Astrocyte (in vitro differentiated cells and primary cell): ENCODE results near the gene PRSS53. TPM values are rescaled to one million over a fixed set of nuclear protein-coding genes. Genes with fewer than 3 reads are reported as not detected.

Source experiments
- DNase-seq: peaks from one replicate; pipeline ENCODE4 v3.0.0-alpha.2; 2010; ENCODE audit warnings: low read depth
- FAIRE-seq: peaks from 2 replicates; lab custom pipeline; 2011; peaks lifted over from hg19 to GRCh38; lab: Jason Lieb, UNC
- H2AFZ ChIP-seq: 2 replicates; pipeline ENCODE4 v1.6.0; 2012; ENCODE audit warnings: low read depth, low read length, inconsistent platforms
- H3K27ac ChIP-seq: 2 replicates; pipeline ENCODE4 v1.5.1; 2011; ENCODE audit warnings: low read depth, low read length, inconsistent platforms
- H3K27me3 ChIP-seq: 2 replicates; pipeline ENCODE4 v1.6.0; 2011; ENCODE audit warnings: low read length, inconsistent platforms; ENCODE audit not compliant: insufficient read depth
- H3K36me3 ChIP-seq: 2 replicates; pipeline ENCODE4 v1.5.1; 2011; ENCODE audit warnings: low read length, inconsistent platforms; ENCODE audit not compliant: insufficient read depth
- H3K4me1 ChIP-seq: 2 replicates; pipeline ENCODE4 v1.5.1; 2011; ENCODE audit warnings: low read length, inconsistent platforms; ENCODE audit not compliant: insufficient read depth
- H3K4me2 ChIP-seq: 2 replicates; pipeline ENCODE4 v1.6.0; 2012; ENCODE audit warnings: low read length, inconsistent platforms
- H3K4me3 ChIP-seq: 2 replicates; pipeline ENCODE4 v1.5.1; 2011; ENCODE audit warnings: low read depth, mild to moderate bottlenecking, low read length, inconsistent platforms; ENCODE audit not compliant: insufficient read depth
- H3K79me2 ChIP-seq: 2 replicates; pipeline ENCODE4 v1.6.0; 2012; ENCODE audit warnings: mild to moderate bottlenecking, low read length, inconsistent platforms; ENCODE audit not compliant: insufficient read depth
- H3K9ac ChIP-seq: 2 replicates; pipeline ENCODE4 v1.6.0; 2012; ENCODE audit warnings: mild to moderate bottlenecking, low read length, inconsistent platforms
- H3K9me3 ChIP-seq: 2 replicates; pipeline ENCODE4 v1.5.1; 2012; ENCODE audit warnings: low read depth, mild to moderate bottlenecking, low read length, inconsistent platforms; ENCODE audit not compliant: insufficient read depth
- H4K20me1 ChIP-seq: 2 replicates; pipeline ENCODE4 v1.6.0; 2012; ENCODE audit warnings: low read length, inconsistent platforms; ENCODE audit not compliant: insufficient read depth
- H3K27ac Mint-ChIP-seq: one replicate; pipeline ENCODE4 v1.8.0; 2021; ENCODE audit warnings: mild to moderate bottlenecking, mixed read lengths; ENCODE audit not compliant: unreplicated experiment
- H3K27me3 Mint-ChIP-seq: one replicate; pipeline ENCODE4 v1.8.0; 2021; ENCODE audit warnings: low read depth, mixed read lengths; ENCODE audit not compliant: unreplicated experiment
- H3K36me3 Mint-ChIP-seq: one replicate; pipeline ENCODE4 v1.8.0; 2021; ENCODE audit warnings: low read depth, mixed read lengths; ENCODE audit not compliant: unreplicated experiment
- H3K4me1 Mint-ChIP-seq: one replicate; pipeline ENCODE4 v1.8.0; 2021; ENCODE audit warnings: low read depth, mixed read lengths; ENCODE audit not compliant: unreplicated experiment
- H3K4me3 Mint-ChIP-seq: one replicate; pipeline ENCODE4 v1.8.0; 2021; ENCODE audit warnings: mild to moderate bottlenecking, moderate library complexity, mixed read lengths; ENCODE audit not compliant: unreplicated experiment
- H3K9me3 Mint-ChIP-seq: one replicate; pipeline ENCODE4 v1.8.0; 2021; ENCODE audit warnings: mild to moderate bottlenecking, mixed read lengths; ENCODE audit not compliant: unreplicated experiment
- EZH2 ChIP-seq: IDR thresholded peaks from 2 replicates; pipeline ENCODE4 v1.6.1; 2012; ENCODE audit warnings: mild to moderate bottlenecking, low read length, inconsistent platforms; ENCODE audit not compliant: insufficient read depth
- total RNA-seq: library from RNA; stranded (reverse); gene quantifications from 2 replicates; pipeline ENCODE4 v1.2.1, GENCODE V29; 2021
- TF ChIP-seq, protein P1 (sequence below): IDR thresholded peaks from 2 replicates; pipeline ENCODE4 v1.5.1; 2011; ENCODE audit warnings: low read depth, mild to moderate bottlenecking, inconsistent platforms, low read length, moderate library complexity; ENCODE audit not compliant: insufficient read depth

PRSS53 gene
- total RNA-seq, 1 donor from 2014 or later: 7.1 TPM

DNA sequence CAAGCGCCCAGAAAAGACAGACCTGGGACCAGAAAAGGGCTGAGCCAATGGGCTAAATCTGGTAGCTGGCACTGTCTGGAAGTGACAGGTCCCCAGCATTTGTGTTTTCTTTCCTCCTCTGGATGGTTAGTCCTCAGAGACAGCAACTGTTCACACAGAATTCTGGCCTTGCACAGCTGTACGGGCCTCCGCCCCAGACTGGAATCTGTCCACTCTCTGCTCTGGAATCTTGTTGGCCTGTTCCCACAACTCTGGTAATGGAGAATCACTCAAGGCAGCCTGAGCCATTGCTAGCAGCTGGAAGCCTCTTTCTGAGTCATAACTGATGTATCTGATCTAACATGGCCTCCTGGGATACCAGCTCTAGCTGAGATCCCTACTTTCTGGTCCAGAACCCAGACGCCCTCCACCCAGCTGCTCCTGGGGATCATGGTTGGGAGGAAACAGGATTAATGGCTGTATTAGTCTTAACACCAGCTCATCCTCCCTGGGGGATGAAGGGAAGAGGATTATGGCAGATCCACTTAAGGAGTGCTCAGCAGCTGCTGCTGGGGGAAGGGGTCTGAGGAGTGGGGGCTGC lies 23.8 kb downstream of the PRSS53 start:
- peak overlapping the region; percentile 93 for H3K27ac ChIP-seq
- peaks cover 16% of the 10 kb centered on the region for H3K36me3 ChIP-seq
- H3K4me2 ChIP-seq: peak overlapping the region; percentile 79
- no peaks in the 10 kb centered on the region for H3K9me3 Mint-ChIP-seq
- H3K27ac Mint-ChIP-seq: peak overlapping the region; percentile 100
- H3K4me1 ChIP-seq: peaks cover 19% of the 10 kb centered on the region
- H3K4me3 ChIP-seq: no peak overlapping the region
- H4K20me1 ChIP-seq: peaks cover 5% of the 10 kb centered on the region
- no peaks in the 10 kb centered on the region for H3K27me3 ChIP-seq
- H3K4me1 Mint-ChIP-seq: peaks cover 16% of the 10 kb centered on the region
- no peaks in the 10 kb centered on the region for H3K9me3 ChIP-seq
- H3K9ac ChIP-seq: peak overlapping the region; percentile 75
- TF ChIP-seq EZH2: no peak
- TF ChIP-seq, protein P1, sequence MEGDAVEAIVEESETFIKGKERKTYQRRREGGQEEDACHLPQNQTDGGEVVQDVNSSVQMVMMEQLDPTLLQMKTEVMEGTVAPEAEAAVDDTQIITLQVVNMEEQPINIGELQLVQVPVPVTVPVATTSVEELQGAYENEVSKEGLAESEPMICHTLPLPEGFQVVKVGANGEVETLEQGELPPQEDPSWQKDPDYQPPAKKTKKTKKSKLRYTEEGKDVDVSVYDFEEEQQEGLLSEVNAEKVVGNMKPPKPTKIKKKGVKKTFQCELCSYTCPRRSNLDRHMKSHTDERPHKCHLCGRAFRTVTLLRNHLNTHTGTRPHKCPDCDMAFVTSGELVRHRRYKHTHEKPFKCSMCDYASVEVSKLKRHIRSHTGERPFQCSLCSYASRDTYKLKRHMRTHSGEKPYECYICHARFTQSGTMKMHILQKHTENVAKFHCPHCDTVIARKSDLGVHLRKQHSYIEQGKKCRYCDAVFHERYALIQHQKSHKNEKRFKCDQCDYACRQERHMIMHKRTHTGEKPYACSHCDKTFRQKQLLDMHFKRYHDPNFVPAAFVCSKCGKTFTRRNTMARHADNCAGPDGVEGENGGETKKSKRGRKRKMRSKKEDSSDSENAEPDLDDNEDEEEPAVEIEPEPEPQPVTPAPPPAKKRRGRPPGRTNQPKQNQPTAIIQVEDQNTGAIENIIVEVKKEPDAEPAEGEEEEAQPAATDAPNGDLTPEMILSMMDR: no peak
- FAIRE-seq (peak; percentile 87), DNase-seq (peak; percentile 94)
- peaks cover 22% of the 10 kb centered on the region for H3K36me3 Mint-ChIP-seq
- peaks cover 73% of the 10 kb centered on the region for H3K79me2 ChIP-seq
- H2AFZ ChIP-seq: peak overlapping the region; percentile 66
- H3K27me3 Mint-ChIP-seq: no peaks in the 10 kb centered on the region
- peak overlapping the region; percentile 75 for H3K4me3 Mint-ChIP-seq

DNA sequence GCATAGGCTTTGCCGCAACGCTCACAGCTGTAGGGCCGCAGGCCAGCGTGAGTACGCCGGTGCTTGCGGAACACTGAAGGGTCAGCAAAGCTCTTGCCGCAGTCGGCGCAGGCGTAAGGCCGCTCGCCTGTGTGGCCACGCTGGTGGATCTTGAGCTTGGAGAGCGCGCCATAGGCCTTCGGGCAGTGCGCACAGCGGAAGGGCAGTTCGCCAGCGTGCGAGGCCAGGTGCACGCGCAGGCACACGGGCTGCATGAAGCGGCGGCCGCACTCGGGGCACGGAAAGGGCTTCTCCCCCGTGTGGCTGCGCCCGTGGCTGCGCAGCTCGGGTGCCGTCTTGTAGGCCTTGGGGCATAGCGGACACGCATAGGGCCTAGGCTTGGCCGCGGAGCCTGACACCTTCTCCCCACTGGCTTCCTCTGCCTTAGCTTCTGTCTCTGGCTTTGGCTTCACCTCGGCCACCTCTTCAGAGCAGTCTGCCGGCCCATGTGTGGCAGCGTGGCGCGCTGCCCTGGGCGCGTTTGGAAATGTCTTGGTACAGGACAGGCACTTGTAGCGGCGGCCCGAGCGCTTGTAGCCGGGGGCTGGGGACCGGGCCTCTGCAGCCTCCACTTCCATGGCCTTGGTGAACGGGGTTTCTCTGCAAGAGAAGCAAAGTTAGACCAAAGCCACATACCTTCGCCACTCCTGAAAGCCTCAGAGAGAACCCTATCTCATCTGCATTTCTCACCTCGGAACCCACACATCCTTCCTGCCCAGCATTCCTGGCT lies 24.7 kb downstream of the PRSS53 start:
- Histone ChIP-seq H3K79me2 (peaks cover 68% of the 10 kb centered on the region), H3K4me3 (peak overlapping the region; percentile 2), H3K27ac (peak overlapping the region; percentile 93), H3K27me3 (no peaks in the 10 kb centered on the region), H4K20me1 (peaks cover 1% of the 10 kb centered on the region), H3K9me3 (no peaks in the 10 kb centered on the region), H2AFZ (no peak overlapping the region), H3K4me2 (peak overlapping the region; percentile 79), H3K9ac (peak overlapping the region; percentile 75), H3K36me3 (peaks cover 16% of the 10 kb centered on the region), H3K4me1 (peaks cover 19% of the 10 kb centered on the region)
- H3K27ac Mint-ChIP-seq: peak overlapping the region; percentile 100
- DNase-seq (peak; percentile 24), FAIRE-seq (no peak)
- TF ChIP-seq EZH2: no peak
- TF ChIP-seq, protein P1: no peak
- peaks cover 16% of the 10 kb centered on the region for H3K4me1 Mint-ChIP-seq
- peaks cover 22% of the 10 kb centered on the region for H3K36me3 Mint-ChIP-seq
- H3K4me3 Mint-ChIP-seq: peak overlapping the region; percentile 75
- no peaks in the 10 kb centered on the region for H3K9me3 Mint-ChIP-seq
- no peaks in the 10 kb centered on the region for H3K27me3 Mint-ChIP-seq
